Bronchial epithelial cell (primary cell): ENCODE measurements around the gene DNAJA4. TPM values are rescaled to one million over a fixed set of nuclear protein-coding genes. Genes with fewer than 3 reads are reported as not detected.

Experiments used
- DNase-seq: peaks from one replicate; pipeline ENCODE4 v3.0.0-alpha.2; 2010; ENCODE audit warnings: low read depth
- FAIRE-seq: peaks from 2 replicates; lab custom pipeline; 2011; peaks lifted over from hg19 to GRCh38; lab: Jason Lieb, UNC
- H3K27me3 ChIP-seq: 2 replicates; pipeline ENCODE4 v1.5.1; 2011; ENCODE audit warnings: low read length; ENCODE audit not compliant: control insufficient read depth, insufficient read depth
- H3K36me3 ChIP-seq: 2 replicates; pipeline ENCODE4 v1.5.1; 2011; ENCODE audit warnings: low read length; ENCODE audit not compliant: control insufficient read depth, insufficient read depth
- H3K4me3 ChIP-seq: 2 replicates; pipeline ENCODE4 v1.5.1; 2011; ENCODE audit warnings: mild to moderate bottlenecking, low read depth, low read length, control low read depth
- total RNA-seq: library from RNA; depleted of rRNA; stranded (reverse); fragments of >200 nt; gene quantifications from 2 replicates; pipeline ENCODE4 v1.2.1, GENCODE V29; 2014
- TF ChIP-seq, protein P1 (sequence below): IDR thresholded peaks from 2 replicates; pipeline ENCODE4 v1.5.1; 2011; ENCODE audit warnings: mild to moderate bottlenecking, moderate library complexity, low read length, control low read depth, inconsistent platforms; ENCODE audit not compliant: insufficient read depth, severe bottlenecking

The DNAJA4 gene
- total RNA-seq, 1 donor from 2014 or later: 11.1 TPM

DNA sequence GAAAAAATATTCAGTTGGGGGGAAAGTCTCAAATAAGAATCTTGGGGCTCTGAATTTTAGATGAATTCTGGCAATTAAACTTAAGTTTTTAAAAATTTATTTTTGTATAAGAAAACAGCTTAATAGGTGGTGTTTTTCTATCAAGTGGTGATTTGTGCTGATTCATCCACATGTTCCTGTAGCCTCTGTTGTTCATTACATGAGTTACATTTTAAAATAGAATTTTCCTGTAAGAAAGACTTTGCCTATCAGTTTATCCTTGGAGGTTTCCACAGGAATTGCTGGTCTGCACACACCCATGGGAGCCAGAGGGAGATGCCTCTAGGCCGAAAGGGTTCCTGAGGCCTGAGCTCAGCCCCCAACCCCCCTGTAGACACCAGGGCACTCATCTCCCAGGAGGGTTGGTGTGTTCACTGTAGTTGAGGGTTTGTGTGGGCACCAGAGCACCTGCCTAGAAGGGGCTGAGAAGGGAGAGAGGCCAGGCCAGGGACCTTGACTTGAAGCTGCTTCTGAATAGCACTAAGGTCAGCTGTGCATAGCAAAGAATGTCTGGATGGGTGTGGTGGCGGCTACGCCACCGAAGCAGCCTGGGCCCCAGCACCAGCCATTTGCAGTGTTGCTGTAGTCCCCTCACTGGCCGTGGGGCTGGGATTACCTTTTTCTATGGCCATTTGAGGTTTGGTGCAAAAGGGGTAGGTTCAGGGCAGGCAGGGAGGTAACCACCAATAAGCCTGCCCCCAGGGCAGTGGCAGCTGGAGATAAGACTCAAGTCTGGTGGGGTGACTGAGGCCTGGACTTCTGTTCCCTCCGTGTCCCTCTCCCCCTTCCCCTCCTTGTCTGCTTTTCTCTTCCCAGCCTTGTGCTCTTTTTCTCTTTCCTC is 11.9 kb downstream of the DNAJA4 start:
- peaks cover 15% of the 10 kb centered on the region for H3K36me3 ChIP-seq
- no peak for DNase-seq
- TF ChIP-seq, protein P1, sequence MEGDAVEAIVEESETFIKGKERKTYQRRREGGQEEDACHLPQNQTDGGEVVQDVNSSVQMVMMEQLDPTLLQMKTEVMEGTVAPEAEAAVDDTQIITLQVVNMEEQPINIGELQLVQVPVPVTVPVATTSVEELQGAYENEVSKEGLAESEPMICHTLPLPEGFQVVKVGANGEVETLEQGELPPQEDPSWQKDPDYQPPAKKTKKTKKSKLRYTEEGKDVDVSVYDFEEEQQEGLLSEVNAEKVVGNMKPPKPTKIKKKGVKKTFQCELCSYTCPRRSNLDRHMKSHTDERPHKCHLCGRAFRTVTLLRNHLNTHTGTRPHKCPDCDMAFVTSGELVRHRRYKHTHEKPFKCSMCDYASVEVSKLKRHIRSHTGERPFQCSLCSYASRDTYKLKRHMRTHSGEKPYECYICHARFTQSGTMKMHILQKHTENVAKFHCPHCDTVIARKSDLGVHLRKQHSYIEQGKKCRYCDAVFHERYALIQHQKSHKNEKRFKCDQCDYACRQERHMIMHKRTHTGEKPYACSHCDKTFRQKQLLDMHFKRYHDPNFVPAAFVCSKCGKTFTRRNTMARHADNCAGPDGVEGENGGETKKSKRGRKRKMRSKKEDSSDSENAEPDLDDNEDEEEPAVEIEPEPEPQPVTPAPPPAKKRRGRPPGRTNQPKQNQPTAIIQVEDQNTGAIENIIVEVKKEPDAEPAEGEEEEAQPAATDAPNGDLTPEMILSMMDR: no peak
- H3K27me3 ChIP-seq: no peaks in the 10 kb centered on the region
- H3K4me3 ChIP-seq: no peak overlapping the region
- FAIRE-seq: no peak

DNA sequence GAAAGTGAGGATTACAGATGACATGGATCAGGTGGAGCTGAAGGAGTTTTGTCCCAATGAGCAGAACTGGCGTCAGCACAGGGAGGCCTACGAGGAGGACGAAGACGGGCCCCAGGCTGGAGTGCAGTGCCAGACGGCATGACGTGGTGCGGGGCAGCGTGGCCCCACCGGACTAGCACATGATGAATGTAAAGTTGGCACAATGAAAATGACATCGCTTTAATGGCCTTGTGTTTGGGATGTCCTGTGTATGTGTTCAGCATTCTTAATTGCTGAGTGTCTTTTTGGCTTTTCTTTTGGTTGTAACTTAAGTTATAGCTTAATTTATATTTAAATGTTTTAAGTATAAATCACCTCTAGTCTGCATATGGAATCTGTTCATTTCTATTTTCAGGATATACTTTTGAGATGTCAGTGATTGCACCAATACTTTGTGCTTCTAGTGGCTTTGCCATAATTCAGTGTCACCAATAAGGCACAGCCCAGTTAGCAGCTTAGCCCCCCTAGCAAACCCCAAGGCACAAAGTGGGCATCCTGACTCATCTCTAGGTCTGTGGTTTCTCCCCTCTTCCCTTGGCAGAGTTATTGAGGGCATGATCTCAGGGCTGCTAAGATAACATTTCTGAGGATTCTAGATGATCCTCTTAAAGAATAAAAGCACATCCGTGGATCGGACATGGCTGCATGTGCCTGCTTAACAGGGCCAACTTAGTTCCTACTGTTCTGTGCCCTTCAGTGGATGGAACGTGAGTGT is 16.1 kb downstream of the DNAJA4 start:
- no peak for FAIRE-seq
- no peaks in the 10 kb centered on the region for H3K27me3 ChIP-seq
- TF ChIP-seq, protein P1: no peak
- peaks cover 17% of the 10 kb centered on the region for H3K36me3 ChIP-seq
- no peak for DNase-seq
- H3K4me3 ChIP-seq: no peak overlapping the region

DNA sequence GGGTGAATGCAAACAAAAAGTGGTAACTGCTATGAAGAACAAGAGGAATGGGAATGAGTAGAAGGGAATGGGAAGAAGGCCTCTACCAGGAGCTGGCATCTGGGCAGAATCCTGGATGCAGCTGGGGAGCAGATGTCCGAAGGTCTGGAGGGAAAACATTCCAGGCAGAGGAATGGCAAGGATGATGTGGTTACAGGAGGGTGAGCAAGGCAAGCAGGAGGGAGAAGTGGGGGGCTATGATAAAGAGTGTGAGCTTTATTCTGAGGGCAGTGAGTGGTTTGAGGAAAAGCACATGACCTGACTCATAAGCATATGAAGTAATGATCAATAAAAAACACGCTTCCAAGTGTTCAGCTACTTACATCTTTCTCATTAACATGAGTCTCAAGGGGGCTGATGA is 18.0 kb downstream of the DNAJA4 start:
- no peaks in the 10 kb centered on the region for H3K27me3 ChIP-seq
- H3K4me3 ChIP-seq: no peak overlapping the region
- no peak for FAIRE-seq
- DNase-seq: no peak
- H3K36me3 ChIP-seq: peaks cover 19% of the 10 kb centered on the region
- TF ChIP-seq, protein P1: no peak

DNA sequence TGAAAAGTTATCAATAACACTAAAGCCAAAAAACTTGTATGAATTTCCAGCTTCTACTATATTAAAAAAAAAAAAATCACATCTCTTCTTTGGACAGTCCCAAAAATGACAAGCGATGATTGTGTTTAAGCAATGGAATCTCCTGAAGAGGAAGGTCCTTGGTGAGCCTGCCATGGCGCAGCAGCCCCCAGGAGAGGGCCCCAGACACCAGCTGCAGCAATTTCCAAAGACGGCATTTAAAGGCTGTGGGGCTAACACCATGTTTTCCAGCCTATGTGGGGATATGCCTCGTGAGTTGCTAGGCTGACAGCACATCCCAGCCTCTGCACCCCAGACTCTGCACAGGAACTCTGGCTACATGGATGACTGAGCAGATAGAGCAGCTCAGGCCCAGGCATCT is 20.4 kb downstream of the DNAJA4 start:
- FAIRE-seq (no peak), DNase-seq (no peak)
- no peak overlapping the region for H3K4me3 ChIP-seq
- no peaks in the 10 kb centered on the region for H3K27me3 ChIP-seq
- peaks cover 17% of the 10 kb centered on the region for H3K36me3 ChIP-seq
- TF ChIP-seq, protein P1: no peak

DNA sequence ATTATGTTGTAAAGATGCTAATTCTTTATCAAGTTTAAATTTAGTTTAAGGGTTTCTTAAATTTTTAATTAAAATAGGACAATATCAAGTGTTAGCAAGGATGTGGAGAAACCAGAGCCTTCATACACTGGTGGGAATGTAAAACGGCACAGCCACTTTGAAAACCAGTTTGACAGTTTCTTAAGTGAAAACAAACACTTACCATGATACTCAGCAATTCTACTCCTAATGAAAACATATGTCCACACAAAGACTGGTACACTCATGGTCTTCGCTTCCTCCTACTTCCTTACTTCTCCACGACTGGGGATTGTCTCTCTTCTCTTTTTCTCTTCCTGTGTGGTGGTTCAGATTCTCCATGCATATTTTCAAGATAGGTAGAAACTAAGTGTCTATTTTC is 25.9 kb downstream of the DNAJA4 start:
- H3K36me3 ChIP-seq: peaks cover 8% of the 10 kb centered on the region
- no peak for FAIRE-seq

More for the DNA sequence above, 25.9 kb downstream of the DNAJA4 start:
- Histone ChIP-seq H3K27me3 (no peaks in the 10 kb centered on the region), H3K4me3 (no peak overlapping the region)
- TF ChIP-seq, protein P1: no peak
- DNase-seq: no peak
